PC-9 (cell line): ENCODE data around the gene FGF14.

ENCODE experiments used
- CTCF ChIP-seq: fragments of 200-600 bp; sonication (generic); conservative IDR thresholded peaks from 2 replicates; pipeline ENCODE4 v1.6.1; 2017; ENCODE audit warnings: mixed run types, antibody characterized with exemption, mild to moderate bottlenecking, moderate library complexity
- EZH2 ChIP-seq: fragments of 200-600 bp; sonication (generic); IDR thresholded peaks from 2 replicates; pipeline ENCODE4 v1.8.0; 2017; ENCODE audit warnings: antibody characterized with exemption, low read depth

- TF ChIP-seq CTCF, result no peak
- TF ChIP-seq EZH2, result no peak
Measured at GRCh38 chr13:102344410-102344809, 57.4 kb downstream of the FGF14 start.
